Measurements from ENCODE around the gene COL4A2. TPM values are rescaled to one million over a fixed set of nuclear protein-coding genes. Genes with fewer than 3 reads are reported as not detected.

Gene COL4A2
- total RNA-seq, 1 experiment from 2014 or later: 1.6 TPM

DNA sequence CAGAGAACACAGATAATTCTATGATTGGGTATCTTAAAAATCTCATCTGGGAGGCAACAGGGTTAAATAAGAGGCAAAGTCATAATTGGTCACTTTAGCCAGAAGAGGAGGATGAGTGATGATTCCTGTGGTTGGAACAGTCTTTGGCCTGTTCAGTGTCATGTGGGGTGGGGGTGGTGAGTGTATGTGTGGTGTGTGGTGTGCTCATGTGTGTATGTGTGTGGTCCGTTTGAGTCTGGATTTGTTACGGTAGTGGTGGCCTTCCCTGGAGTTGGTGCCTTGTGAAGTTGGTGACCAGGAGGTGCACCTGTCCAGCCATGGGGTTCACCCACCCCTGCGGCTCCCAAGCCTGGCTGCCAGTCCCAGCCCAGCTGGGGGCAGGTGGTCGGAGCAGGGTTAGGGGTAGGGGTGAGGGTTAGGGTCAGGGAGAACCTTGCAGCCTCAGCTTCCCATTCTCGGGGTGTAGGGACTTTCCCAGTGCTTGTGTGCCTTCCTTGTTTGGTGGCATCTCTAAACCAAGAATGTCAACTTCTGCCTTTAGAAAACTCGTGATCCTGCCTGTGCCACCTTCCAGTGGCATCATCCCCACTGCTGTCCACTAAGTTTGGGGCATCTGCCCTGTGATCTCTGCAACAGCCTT is 156.9 kb downstream of the COL4A2 start:
- no peak overlapping the region for H3K9ac ChIP-seq (ENCODE audit: low read length)
- no peak overlapping the region for H3K4me3 ChIP-seq (replicated peaks in 1 of 2; ENCODE audit: low read depth in 1 of 2, low read length in 2 of 2)
- no peak overlapping the region for H3K27ac ChIP-seq (ENCODE audit: low read depth, low read length)
- no peaks in the 10 kb centered on the region for H3K4me1 ChIP-seq (ENCODE audit: control insufficient read depth in 1 of 2, insufficient read depth in 2 of 2, low read length in 2 of 2)
- H3K9me2 ChIP-seq (ENCODE audit: insufficient read depth): no peaks in the 10 kb centered on the region
- H2AFZ ChIP-seq (ENCODE audit: low read depth, low read length, poor library complexity, severe bottlenecking): no peak overlapping the region
- ChIA-PET POLR2A (no interaction called here), CTCF (interaction anchor here (1.6 kb wide), 1 partner anchor 8 kb away, joined by 8 read pairs; no protein-coding TSS in a partner anchor), RAD21 (ENCODE audit: low non-redundant PET in 1 of 2, low total read pairs in 2 of 2, uncharacterized antibody in 2 of 2, unreplicated experiment in 2 of 2) (no interaction called here)
- no peaks in the 10 kb centered on the region for H3K36me3 ChIP-seq (ENCODE audit: control insufficient read depth in 1 of 2, insufficient read depth in 2 of 2, low read length in 2 of 2)
- no TSS peak for BruUV-seq (replicated peaks)
- no peaks in the 10 kb centered on the region for H3K27me3 ChIP-seq (ENCODE audit: insufficient read depth, low read length)
- TF ChIP-seq SRF (IDR thresholded peaks at IDR 0.05; ENCODE audit: low read depth) (no peak), SIN3A (IDR thresholded peaks at IDR 0.05; ENCODE audit: low read depth) (no peak), SP1 (IDR thresholded peaks at IDR 0.05; ENCODE audit: low read depth) (no peak), ZFX (IDR thresholded peaks at IDR 0.05) (no peak), EGR1 (IDR thresholded peaks at IDR 0.05; ENCODE audit: low read depth) (no peak), EZH2 (IDR thresholded peaks at IDR 0.05) (no peak), FOSL1 (IDR thresholded peaks at IDR 0.05; ENCODE audit: low read depth) (no peak), EZH2phosphoT487 (IDR thresholded peaks at IDR 0.05; ENCODE audit: borderline replicate concordance) (no peak), JUND (IDR thresholded peaks at IDR 0.05) (no peak), TCF7L2 (IDR thresholded peaks at IDR 0.05; ENCODE audit: borderline replicate concordance, extremely low read depth, insufficient read depth, insufficient read length) (no peak), RAD21 (IDR thresholded peaks at IDR 0.05; ENCODE audit: low read depth) (no peak), CTCF (IDR thresholded peaks at IDR 0.05 in 2 of 3, conservative IDR thresholded peaks at IDR 0.05 in 1 of 3; ENCODE audit: borderline replicate concordance in 1 of 3, insufficient read depth in 1 of 3, low read depth in 2 of 3, low read length in 2 of 3) (no peak), POLR2AphosphoS5 (IDR thresholded peaks at IDR 0.05; ENCODE audit: low read depth, low read length) (no peak), ELF1 (IDR thresholded peaks at IDR 0.05; ENCODE audit: borderline replicate concordance, low read depth) (no peak), POLR2A (IDR thresholded peaks at IDR 0.05; ENCODE audit: borderline replicate concordance, extremely low read depth, insufficient read depth, insufficient read length) (no peak)
- TF ChIP-seq, protein P1, sequence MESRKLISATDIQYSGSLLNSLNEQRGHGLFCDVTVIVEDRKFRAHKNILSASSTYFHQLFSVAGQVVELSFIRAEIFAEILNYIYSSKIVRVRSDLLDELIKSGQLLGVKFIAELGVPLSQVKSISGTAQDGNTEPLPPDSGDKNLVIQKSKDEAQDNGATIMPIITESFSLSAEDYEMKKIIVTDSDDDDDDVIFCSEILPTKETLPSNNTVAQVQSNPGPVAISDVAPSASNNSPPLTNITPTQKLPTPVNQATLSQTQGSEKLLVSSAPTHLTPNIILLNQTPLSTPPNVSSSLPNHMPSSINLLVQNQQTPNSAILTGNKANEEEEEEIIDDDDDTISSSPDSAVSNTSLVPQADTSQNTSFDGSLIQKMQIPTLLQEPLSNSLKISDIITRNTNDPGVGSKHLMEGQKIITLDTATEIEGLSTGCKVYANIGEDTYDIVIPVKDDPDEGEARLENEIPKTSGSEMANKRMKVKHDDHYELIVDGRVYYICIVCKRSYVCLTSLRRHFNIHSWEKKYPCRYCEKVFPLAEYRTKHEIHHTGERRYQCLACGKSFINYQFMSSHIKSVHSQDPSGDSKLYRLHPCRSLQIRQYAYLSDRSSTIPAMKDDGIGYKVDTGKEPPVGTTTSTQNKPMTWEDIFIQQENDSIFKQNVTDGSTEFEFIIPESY (IDR thresholded peaks at IDR 0.05; ENCODE audit: extremely low read depth, insufficient replicate concordance, low read length): no peak
- TF ChIP-seq, protein P2, sequence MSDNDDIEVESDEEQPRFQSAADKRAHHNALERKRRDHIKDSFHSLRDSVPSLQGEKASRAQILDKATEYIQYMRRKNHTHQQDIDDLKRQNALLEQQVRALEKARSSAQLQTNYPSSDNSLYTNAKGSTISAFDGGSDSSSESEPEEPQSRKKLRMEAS (IDR thresholded peaks at IDR 0.05): no peak
- TF ChIP-seq, protein P3, sequence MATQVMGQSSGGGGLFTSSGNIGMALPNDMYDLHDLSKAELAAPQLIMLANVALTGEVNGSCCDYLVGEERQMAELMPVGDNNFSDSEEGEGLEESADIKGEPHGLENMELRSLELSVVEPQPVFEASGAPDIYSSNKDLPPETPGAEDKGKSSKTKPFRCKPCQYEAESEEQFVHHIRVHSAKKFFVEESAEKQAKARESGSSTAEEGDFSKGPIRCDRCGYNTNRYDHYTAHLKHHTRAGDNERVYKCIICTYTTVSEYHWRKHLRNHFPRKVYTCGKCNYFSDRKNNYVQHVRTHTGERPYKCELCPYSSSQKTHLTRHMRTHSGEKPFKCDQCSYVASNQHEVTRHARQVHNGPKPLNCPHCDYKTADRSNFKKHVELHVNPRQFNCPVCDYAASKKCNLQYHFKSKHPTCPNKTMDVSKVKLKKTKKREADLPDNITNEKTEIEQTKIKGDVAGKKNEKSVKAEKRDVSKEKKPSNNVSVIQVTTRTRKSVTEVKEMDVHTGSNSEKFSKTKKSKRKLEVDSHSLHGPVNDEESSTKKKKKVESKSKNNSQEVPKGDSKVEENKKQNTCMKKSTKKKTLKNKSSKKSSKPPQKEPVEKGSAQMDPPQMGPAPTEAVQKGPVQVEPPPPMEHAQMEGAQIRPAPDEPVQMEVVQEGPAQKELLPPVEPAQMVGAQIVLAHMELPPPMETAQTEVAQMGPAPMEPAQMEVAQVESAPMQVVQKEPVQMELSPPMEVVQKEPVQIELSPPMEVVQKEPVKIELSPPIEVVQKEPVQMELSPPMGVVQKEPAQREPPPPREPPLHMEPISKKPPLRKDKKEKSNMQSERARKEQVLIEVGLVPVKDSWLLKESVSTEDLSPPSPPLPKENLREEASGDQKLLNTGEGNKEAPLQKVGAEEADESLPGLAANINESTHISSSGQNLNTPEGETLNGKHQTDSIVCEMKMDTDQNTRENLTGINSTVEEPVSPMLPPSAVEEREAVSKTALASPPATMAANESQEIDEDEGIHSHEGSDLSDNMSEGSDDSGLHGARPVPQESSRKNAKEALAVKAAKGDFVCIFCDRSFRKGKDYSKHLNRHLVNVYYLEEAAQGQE (IDR thresholded peaks at IDR 0.05; ENCODE audit: low read depth): no peak
- TF ChIP-seq, protein P4, sequence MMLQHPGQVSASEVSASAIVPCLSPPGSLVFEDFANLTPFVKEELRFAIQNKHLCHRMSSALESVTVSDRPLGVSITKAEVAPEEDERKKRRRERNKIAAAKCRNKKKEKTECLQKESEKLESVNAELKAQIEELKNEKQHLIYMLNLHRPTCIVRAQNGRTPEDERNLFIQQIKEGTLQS (IDR thresholded peaks at IDR 0.05): no peak
- H3K4me2 ChIP-seq (ENCODE audit: low read length): no peak overlapping the region
- H3K9me3 ChIP-seq (ENCODE audit: control insufficient read depth in 1 of 2, insufficient read depth in 1 of 2, low read depth in 1 of 2, low read length in 2 of 2): no peaks in the 10 kb centered on the region
- ATAC-seq (no peak), DNase-seq (ENCODE audit: low read depth, low spot score) (no peak)
- no peaks in the 10 kb centered on the region for H4K20me1 ChIP-seq (ENCODE audit: insufficient read depth)
- intact Hi-C loops (cut with micrococcal nuclease): no loop called here
- no peaks in the 10 kb centered on the region for H3K79me2 ChIP-seq (ENCODE audit: insufficient read depth, low read length)
